Suppressor macrophage (primary cell): ENCODE results near the gene PRC1.
A peak's percentile ranks its signal among the peaks of the same experiment; 100 is the strongest.
"Not testable (repeated sequence)": the region's sequence is repeated elsewhere in the genome, so short reads cannot be mapped to it uniquely, and the experiment has no call there.

ENCODE experiments used
- DNase-seq, 4 experiments: peaks; one replicate each; pipeline ENCODE4 v3.0.0-alpha.2; 2020 to 2022

PRC1 gene

GRCh38 chr15:90933301-90933700 is 61.0 kb downstream of the PRC1 start:
- DNase-seq, result no peak

DNA sequence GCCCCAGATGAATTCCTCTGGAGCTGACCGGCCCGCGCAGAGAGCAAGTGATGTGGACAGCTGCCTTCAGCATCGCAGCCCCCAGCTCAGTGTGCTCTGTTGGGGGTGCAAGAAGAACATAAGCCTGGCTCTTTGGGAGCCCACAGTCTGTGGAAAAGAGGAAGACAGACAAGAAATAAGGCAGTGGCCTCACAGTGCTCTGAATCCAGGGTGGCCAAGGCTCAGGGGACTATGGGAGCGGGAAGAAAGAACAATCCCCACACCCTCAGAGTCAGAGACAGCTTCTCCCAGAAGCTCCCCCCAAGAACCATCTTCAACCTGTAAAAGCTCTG is 61.7 kb downstream of the PRC1 start:
- no peak for DNase-seq

GRCh38 chr15:90931828-90932659 is 62.3 kb downstream of the PRC1 start, which contains the start of gene HDDC3:
TSS of gene HDDC3 (minus strand) at chr15:90932549. CDS start at chr15:90932540, 9 bp downstream.
- DNase-seq, result peak; percentile 91 to 97 (median 96)

- no peak for DNase-seq
Measured at GRCh38 chr15:90931575-90931827, 62.8 kb downstream of the PRC1 start.

DNA sequence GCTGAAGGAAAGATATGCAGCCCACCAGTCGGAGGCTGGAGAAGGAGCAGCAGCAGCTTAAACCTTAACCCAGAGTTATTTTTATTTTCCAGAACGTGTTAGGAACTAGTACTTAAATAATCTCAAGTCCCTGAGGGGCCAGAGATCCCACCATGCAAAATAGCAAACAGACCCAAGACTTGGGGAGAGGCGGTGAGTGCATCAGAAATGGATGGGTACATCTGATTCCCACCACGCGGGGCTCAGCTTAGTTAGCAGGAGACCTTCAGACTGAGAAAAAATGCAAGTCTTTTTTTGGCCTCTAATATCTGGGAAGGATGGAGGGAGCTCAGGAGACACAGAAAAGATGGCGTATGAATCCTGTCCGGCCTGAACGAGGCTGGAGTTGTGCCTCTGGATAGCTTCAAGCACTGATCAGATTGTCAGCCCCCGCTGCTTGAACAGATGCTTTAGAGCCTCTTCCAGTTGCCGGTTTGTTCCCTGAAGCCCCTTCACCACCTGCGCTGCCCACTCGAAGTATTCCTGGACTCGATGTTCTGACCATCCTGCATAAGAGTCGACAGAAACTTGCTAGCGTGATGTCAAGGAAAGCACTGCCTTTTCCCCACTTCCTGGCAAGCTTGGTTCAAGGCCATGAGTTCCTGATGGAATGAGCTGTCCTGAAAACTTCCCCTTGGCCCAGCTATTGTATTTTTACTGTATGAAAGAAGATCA is 63.3 kb downstream of the PRC1 start:
- DNase-seq, result peak in 3 of 4 experiments; percentile 40 to 65 (median 62)

GRCh38 chr15:90929246-90930019 is 64.9 kb downstream of the PRC1 start:
- peak in 2 of 4 experiments; percentile 35 to 36 for DNase-seq

DNA sequence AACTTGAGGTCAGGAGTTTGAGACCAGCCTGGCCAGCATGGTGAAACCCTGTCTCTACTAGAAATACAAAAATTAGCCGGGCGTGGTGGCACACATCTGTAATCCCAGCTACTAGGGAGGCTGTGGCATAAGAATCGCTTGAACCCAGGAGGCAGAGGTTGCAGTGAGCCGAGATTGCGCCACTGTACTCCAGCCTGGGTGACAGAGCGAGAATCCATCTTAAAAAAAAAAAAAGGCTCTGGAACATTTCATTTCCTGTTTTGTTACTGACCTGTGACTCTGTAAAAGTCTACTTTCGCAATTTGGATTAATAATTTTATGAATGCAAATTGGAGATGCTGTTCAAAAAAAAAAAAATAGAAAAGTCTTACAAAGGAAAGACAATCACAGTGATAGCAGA is 66.2 kb downstream of the PRC1 start:
- DNase-seq, result peak in 2 of 4 experiments; percentile 53 to 62

- DNase-seq, result not testable (repeated sequence)
Measured at GRCh38 chr15:90926766-90927165, 67.6 kb downstream of the PRC1 start.

DNA sequence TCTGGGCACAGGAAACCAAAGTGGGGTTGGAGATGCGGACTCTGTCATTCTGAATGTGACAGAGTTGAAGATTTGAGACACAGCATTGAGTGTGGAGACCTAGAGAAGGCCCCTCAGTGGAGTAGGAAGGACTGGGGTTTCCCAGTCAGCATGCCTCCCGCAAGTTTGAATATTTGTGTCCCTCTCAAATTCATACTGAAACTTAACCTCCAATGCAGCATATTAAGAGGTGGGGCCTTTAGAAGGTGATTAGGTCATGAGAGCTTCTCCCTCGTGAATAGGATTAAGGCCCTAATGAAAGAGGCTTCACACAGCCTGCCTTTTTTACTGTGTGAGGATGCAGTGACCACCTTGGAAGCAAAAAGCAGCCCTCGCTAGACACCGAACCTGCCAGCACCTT is 70.0 kb downstream of the PRC1 start:
- DNase-seq, result no peak

GRCh38 chr15:90922712-90923322 is 71.5 kb downstream of the PRC1 start:
- DNase-seq, result not testable (repeated sequence)

DNA sequence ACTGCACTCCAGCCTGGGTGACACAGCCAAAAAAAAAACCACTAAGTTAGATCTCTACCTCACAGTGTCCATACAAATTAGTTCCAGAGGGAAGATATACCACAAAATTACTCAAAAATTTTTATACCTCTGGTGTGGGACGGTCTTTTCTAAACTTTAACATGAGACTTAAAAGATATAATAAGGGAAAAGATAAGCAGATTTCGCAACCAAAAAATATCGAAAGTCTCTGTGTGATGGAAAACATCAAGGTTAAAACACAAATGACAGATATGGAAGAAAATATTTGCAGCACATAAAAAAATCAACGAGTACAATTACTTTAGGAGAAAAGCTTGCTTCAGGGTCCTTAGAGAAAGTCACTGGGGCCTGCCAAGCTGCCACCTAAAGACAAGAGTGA is 72.4 kb downstream of the PRC1 start:
- no peak for DNase-seq

- no peak for DNase-seq
Measured at GRCh38 chr15:90918835-90919234, 75.5 kb downstream of the PRC1 start.

GRCh38 chr15:90918034-90918788 is 76.1 kb downstream of the PRC1 start:
- DNase-seq, result no peak

GRCh38 chr15:90917569-90917968 is 76.8 kb downstream of the PRC1 start:
- DNase-seq, result no peak

- DNase-seq, result no peak
Measured at GRCh38 chr15:90916461-90916860, 77.9 kb downstream of the PRC1 start.
